NCI-H1694 treated with DMSO at 0.1 percent for 48 hours (cell line): ENCODE data around the gene TMEM240.

ENCODE experiments used
- DNase-seq: peaks from one replicate; lab custom pipeline; 2025; lab: John Stamatoyannopoulos, UW

TMEM240 gene

DNA sequence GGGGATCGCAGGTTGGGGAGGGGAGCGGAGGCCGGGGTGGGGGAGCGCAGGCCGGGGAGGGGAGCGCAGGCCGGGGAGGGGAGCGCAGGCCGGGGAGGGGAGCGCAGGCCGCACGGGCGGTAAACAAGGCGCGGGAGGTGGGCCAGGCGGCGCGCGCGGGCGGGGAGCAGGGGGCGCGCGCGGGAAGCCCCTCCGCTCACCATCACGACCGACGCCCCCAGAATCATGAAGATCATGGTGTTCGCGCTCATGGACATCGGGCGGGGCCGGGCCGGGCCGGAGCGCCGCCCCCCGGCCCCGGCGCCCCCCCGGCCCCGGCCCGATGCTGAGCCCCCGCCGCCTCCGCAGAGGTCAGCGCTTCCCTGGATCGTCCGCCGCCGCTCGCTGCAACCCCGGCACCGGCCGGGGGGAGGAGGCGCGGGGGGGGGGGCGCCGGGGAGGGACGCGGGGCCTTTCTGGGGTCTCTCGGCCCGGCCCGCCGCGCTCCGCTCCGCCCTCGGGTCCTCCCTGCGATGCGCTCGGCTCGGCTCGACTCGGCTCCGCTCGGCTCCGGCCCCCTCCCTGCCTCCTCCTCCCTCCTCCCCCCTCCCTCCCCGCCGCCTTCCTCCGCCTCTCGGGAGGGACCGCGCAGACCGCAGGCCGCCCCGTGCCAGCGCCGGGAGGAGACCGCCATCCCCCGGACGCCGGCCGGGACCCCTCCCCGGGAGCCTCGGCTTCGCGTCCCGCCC lies at the start of gene TMEM240:
Gene TMEM240, minus strand, starts transcription at position 535 of the 728 bp plus-strand sequence. Its CDS starts 278 bp downstream, at position 257.
- DNase-seq: peak; percentile 9

- no peak for DNase-seq
Observed at GRCh38 chr1:1583347-1584010, 43.1 kb upstream of the TMEM240 start.

- DNase-seq: no peak
Observed at GRCh38 chr1:1582585-1583346, 42.3 kb upstream of the TMEM240 start.

DNA sequence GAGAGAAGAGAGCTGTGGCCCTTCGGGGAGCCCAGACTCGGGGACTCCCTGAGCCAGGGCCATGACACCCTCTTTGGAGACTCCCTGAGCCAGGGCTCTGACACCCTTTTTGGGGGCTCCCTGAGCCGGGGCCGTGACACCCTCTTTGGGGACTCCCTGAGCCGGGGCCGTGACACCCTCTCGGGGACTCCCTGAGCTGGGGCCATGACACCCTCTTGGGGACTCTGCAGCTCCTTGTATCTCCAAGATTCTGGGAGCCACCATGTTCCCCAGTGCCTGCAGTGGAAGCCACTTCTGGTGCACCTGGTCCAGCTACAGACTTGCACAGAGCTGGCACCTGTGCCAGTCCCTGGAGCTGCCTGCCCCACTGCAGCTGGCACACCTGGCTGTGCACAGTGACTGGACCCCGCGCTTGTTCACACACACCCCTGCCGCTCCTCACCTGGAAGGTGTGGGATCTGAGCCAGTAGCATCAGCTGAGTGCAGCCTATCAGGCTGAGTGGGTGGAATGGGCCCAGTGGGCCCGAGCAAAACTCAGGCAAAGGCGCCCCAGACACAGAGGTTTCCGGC lies 38.0 kb upstream of the TMEM240 start:
- DNase-seq: no peak

GRCh38 chr1:1577367-1578011 lies 37.1 kb upstream of the TMEM240 start:
- no peak for DNase-seq

DNA sequence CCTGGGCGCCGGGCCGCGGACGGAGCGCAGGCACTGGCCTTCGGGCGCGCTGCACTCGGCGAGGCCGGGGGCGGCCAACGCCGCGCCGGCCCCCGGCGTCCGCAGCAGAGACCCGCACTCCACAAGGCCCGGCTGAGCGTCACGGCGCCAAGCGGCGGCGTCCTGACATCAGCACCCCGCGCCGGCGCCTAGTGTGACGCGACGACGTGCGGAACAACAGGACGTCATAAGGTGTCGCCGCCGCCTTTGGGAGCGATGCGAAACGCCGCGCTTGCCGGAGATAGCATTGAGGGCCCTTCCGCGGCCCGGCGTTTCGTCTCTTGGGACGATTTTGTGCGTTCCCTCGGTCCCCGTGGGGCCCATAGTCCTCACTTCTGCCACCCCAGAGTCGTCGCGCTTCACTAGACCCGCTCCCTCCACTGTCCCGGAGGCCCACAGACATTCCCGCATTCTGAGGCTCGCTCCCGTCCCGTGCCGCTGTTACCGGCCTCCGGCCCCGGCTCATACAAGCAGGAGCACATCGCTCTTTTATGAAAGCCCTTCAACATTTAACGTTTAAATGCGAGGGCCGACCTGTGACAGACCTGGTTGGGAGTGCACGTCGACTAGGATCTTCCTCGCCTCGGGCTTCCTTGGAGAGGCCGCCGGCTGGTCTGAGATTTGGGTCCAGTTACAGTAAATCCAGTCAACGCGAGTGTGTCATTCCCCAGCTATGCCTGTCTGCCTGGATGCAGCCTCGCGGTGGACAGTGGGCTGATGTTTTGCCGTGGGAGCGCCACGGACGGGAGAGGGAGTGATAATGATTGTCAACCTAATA lies 34.5 kb upstream of the TMEM240 start, which contains the start of gene SSU72:
Gene SSU72, minus strand, starts transcription at position 143 of the 817 bp plus-strand sequence. CDS start 306 bp downstream, outside the sequence.
- DNase-seq: peak; percentile 78

- peak; percentile 54 for DNase-seq
Observed at GRCh38 chr1:1573843-1574720, 33.7 kb upstream of the TMEM240 start.

DNA sequence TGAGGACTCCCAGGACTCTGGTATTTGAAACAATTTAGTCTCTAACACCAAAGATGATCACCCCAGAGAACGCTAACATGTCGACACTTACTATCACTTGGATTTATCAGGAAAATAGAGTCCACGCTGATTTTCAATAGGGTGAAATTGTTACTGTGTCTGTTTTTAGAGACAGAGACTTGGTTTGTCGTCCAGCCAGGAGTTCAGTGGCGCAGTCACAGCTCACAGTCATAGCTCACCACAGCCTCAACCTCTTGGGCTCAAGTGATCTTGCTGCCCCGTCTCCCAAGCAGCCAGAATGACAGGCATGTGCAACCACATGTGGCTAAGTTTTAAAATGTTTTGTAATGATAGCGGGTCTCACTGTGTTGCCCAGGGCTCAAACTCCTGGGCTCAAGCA lies 28.9 kb upstream of the TMEM240 start:
- DNase-seq: no peak

DNA sequence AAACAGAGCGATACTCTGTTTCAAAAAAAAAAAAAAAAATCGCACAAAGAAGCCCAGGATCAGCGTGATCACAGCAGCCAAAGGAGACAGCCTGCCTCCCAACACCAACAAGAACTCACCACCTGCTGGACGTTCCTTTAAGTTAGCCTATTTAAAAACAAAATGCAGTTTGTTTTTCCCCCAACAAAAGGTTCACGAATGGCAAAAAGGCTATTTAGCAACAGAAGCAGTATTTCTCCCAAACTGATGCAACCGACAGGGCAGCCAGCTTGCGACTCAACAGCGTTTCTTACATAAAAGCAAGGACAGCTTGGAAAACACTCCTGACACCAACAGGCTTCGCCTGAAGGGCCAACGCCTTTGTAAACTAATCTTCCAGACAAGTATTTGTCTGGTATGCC lies 27.5 kb upstream of the TMEM240 start:
- no peak for DNase-seq

DNA sequence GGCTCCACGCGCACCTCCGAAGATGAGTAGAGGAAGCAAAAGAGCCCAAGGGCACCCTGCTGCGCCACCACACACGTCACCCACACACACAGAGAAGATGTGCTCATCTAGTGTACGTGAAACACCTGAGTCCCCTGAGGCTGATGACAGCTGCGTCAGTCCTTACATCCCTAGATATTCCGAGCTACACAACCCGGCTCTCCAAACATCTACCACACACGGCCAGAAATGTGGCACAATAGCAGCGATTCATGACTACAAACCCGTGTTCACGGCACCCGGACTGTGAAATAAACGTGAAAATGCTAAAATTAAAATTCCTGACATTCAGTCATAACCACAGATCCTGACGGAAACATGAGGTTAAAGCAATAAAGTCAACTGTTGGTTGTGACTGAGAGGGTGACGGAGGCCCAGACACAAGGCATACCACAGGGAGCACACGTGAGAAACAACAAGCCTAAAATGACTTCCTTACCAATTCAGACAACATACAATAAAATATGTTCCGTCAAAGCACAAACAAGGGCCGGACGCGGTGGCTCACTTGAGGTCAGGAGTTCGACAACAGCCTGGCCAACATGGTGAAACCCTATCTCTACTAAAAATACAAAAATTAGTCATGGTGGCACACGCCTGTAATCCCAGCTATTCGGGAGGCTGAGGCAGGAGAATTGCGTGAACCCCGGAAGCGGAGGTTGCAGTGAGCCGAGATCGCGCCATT lies 26.9 kb upstream of the TMEM240 start:
- no peak for DNase-seq

- DNase-seq: no peak
Observed at GRCh38 chr1:1565340-1565739, 24.9 kb upstream of the TMEM240 start.

DNA sequence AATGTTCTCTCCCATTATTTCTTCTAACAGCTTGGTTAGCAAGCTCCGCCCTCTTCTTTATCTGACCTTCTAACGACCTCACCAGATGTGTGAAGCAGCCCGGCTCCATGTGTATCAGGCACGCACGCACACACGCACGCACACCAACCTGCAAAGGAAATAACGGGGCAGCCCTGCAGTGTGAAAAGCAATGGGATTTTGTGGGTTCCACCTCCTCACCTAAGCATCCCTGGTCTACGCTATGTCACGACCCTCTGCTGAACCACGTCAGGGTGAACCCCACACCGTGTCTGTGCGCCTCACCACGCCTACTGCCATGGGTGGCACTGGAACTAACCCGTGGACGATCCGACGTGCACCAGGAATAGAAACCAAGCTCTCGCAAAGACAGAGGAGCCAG lies 23.8 kb upstream of the TMEM240 start:
- DNase-seq: no peak

GRCh38 chr1:1563688-1564087 lies 23.3 kb upstream of the TMEM240 start:
- DNase-seq: no peak

GRCh38 chr1:1562556-1563195 lies 22.3 kb upstream of the TMEM240 start:
- peak; percentile 94 for DNase-seq

DNA sequence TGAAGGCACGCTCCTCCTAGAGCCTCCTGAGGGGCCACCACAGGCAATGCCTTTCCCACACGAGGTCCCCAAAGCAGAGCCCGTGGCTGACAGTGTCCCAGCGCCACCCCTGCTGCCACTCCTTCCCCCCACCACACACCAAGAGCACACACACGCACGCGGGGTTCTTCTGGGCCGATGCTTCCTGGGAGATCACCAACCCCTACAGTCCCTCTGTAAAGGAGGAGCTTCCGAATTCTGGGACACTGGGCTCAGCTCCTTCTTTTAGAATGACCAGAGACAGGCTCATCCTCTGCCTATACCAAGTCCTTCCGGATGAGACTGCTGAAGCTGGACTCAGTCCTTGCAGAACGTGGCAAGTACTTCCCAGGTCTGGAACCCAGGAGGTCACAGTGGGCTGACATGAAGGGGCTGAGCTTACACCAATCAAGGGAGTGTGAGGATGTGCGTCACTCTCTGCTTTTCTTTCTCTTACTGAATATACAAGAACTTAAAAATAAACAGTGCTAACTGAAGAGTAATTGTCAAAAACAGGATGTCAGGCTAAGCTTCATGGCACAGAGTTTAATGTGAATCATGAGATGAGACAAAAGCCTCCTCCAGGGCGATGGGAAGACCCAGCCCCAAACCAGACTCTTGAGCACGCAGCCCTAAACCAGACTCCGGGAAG lies 21.5 kb upstream of the TMEM240 start:
- DNase-seq: no peak

- DNase-seq: no peak
Observed at GRCh38 chr1:1560178-1560577, 19.8 kb upstream of the TMEM240 start.

DNA sequence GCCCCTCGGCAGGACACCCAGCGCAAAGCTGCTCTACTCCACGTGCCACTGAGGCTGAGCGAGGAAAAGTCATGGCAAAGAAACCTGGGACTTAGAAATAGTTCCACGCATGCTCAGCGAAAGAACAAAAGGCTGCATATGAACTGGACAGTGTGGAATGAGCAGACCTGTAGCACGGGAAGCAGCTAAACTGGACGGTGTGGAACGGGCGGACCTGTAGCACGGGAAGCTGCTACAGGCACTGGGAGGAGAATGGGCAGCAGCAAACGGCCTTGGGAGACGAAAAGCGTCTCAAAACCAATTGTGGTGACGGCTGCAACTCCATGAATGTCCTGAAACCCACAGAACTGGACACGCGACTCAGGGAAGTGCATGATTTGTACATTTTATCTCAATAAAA lies 18.6 kb upstream of the TMEM240 start:
- no peak for DNase-seq

DNA sequence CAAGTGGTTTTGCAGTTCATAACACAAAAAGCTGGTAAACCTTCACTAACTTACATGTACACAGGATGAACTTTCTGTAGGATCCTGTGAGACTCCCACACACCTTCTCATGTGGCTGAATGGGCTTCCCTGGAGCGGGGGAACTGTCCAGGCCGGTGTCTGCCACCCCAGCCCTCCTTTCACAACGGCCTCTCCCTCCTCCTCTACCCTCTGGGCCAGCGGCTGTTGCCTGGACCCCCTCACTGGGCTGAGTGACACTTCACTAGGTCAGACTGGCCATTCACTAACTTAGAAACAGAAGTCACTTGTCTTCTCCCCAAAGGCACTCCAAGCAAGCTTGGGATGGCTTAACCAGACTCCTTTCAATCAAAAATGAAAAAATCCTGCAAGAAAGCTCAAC lies 18.2 kb upstream of the TMEM240 start:
- DNase-seq: no peak
